GM23338 (cell line): Measurements from ENCODE around the gene MMP19.

Source experiments
- CREB1 ChIP-seq: fragments of 250-450 bp; sonication (Bioruptor Pico); IDR thresholded peaks from 2 replicates; pipeline ENCODE4 v1.5.0; 2020; ENCODE audit warnings: low read depth, mild to moderate bottlenecking, moderate library complexity
- CTCF ChIP-seq, 2 experiments: fragments of 200-600 bp in 1 of 2; sonication (generic) in 1 of 2; conservative IDR thresholded peaks; 2 replicates each; pipeline versions ENCODE4 v1.5.1 to v1.6.1; 2016 to 2017; ENCODE audit warnings: antibody characterized with exemption in 2 of 2, low read depth in 2 of 2, mild to moderate bottlenecking in 2 of 2, moderate library complexity in 1 of 2
- ETS1 ChIP-seq: IDR thresholded peaks from 2 replicates; pipeline ENCODE4 v1.6.1; 2016; ENCODE audit warnings: antibody characterized with exemption
- EZH2 ChIP-seq: fragments of 200-600 bp; sonication (generic); IDR thresholded peaks from one replicate; pipeline ENCODE4 v1.8.0; 2017; ENCODE audit warnings: antibody characterized with exemption, mild to moderate bottlenecking, low read depth; ENCODE audit not compliant: unreplicated experiment
- EZH2phosphoT487 ChIP-seq: fragments of 200-600 bp; sonication (generic); IDR thresholded peaks from one replicate; pipeline ENCODE4 v1.8.1; 2018; ENCODE audit warnings: antibody characterized with exemption; ENCODE audit not compliant: unreplicated experiment
- JUNB ChIP-seq: IDR thresholded peaks from one replicate; pipeline ENCODE4 v1.6.1; 2016; ENCODE audit warnings: antibody characterized with exemption; ENCODE audit not compliant: unreplicated experiment
- NANOG ChIP-seq: IDR thresholded peaks from 2 replicates; pipeline ENCODE4 v1.6.1; 2016; ENCODE audit warnings: antibody characterized with exemption, borderline replicate concordance
- POLR2AphosphoS5 ChIP-seq: IDR thresholded peaks from 2 replicates; pipeline ENCODE4 v1.6.1; 2016; ENCODE audit warnings: antibody characterized with exemption, low read depth
- REST ChIP-seq: IDR thresholded peaks from one replicate; pipeline ENCODE4 v1.6.1; 2018; ENCODE audit warnings: antibody characterized with exemption; ENCODE audit not compliant: unreplicated experiment
- STAT1 ChIP-seq: IDR thresholded peaks from one replicate; pipeline ENCODE4 v1.6.1; 2016; ENCODE audit warnings: antibody characterized with exemption; ENCODE audit not compliant: unreplicated experiment
- ZNF114 ChIP-seq: fragments of 250-450 bp; sonication (Bioruptor Pico); IDR thresholded peaks from 2 replicates; pipeline ENCODE4 v1.5.0; 2020; ENCODE audit warnings: mild to moderate bottlenecking, moderate library complexity
- ZNF331 ChIP-seq: fragments of 250-450 bp; sonication (Bioruptor Pico); IDR thresholded peaks from 2 replicates; pipeline ENCODE4 v1.5.0; 2020; ENCODE audit warnings: low read depth, mild to moderate bottlenecking, moderate library complexity
- ZNF462 ChIP-seq: fragments of 250-450 bp; sonication (Bioruptor Pico); IDR thresholded peaks from 2 replicates; pipeline ENCODE4 v1.5.0; 2020; ENCODE audit warnings: mild to moderate bottlenecking, moderate library complexity

GRCh38 chr12:55830601-55831446 is 11.9 kb downstream of the MMP19 start:
- TF ChIP-seq CTCF (conservative IDR thresholded peaks at IDR 0.05; ENCODE audit: low read depth in 2 of 2) (no peak), EZH2 (no peak), STAT1 (no peak), EZH2phosphoT487 (no peak), ZNF462 (CRISPR knock-in tag) (no peak), REST (no peak), POLR2AphosphoS5 (peak; percentile 89), ZNF114 (CRISPR knock-in tag) (no peak), ETS1 (no peak), CREB1 (CRISPR knock-in tag) (peak; percentile 91), JUNB (no peak), ZNF331 (CRISPR knock-in tag) (no peak), NANOG (no peak)
